ENCODE measurements around the gene PDE4DIP.
"Not testable (repeated sequence)": the region's sequence is repeated elsewhere in the genome, so short reads cannot be mapped to it uniquely, and the experiment has no call there.

The PDE4DIP gene

DNA sequence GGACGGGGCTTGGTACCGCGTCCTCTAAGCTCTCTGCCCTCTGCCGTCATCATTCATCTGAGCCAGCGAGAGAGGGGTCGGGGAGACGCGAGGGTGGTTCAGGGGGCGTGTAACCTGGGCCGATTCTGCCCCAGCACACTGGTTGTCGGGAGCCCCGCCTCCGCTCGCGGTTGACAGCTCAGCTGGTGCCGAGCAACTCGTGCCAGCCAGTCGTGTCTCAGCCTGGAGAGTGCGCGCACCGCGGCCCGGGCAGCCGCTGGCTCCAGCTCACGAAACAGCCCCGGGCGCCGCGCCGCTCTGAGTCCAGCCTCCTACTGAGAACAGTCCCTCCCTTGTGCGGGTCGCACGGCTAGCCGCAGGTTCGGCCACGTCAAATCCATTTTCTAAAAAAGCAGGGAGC lies at the start of gene PDE4DIP:
PDE4DIP (plus strand) TSS at position 209 of the 400 bp plus-strand sequence. CDS start 347 bp downstream, outside the sequence.
- not testable (repeated sequence) for H3K27me3 Mint-ChIP-seq, H3K27ac Mint-ChIP-seq, H3K4me1 Mint-ChIP-seq, H3K36me3 Mint-ChIP-seq, H3K9me3 Mint-ChIP-seq
- ATAC-seq (replicated peaks) (peak; percentile 94 to 95), DNase-seq (peak; percentile 9)
- peak within 1 kb of the TSS; percentile 76 to 82 for H3K4me3 Mint-ChIP-seq

GRCh38 chr1:148808268-148808928 lies 35.8 kb upstream of the PDE4DIP start:
- DNase-seq, H3K9me3 Mint-ChIP-seq, H3K27me3 Mint-ChIP-seq, H3K4me1 Mint-ChIP-seq, H3K4me3 Mint-ChIP-seq, H3K27ac Mint-ChIP-seq, H3K36me3 Mint-ChIP-seq: not testable (repeated sequence)
- peak; percentile 27 to 39 for ATAC-seq (replicated peaks)

- not testable (repeated sequence) for H3K4me3 Mint-ChIP-seq; H3K36me3 Mint-ChIP-seq; ATAC-seq (replicated peaks); DNase-seq; H3K9me3 Mint-ChIP-seq; H3K27ac Mint-ChIP-seq; H3K4me1 Mint-ChIP-seq; H3K27me3 Mint-ChIP-seq
Observed at GRCh38 chr1:148808929-148809283, 35.3 kb upstream of the PDE4DIP start.

GRCh38 chr1:148822180-148822579 lies 22.0 kb upstream of the PDE4DIP start:
- not testable (repeated sequence) for H3K27me3 Mint-ChIP-seq; H3K27ac Mint-ChIP-seq; H3K36me3 Mint-ChIP-seq; ATAC-seq (replicated peaks); H3K9me3 Mint-ChIP-seq; H3K4me3 Mint-ChIP-seq; DNase-seq; H3K4me1 Mint-ChIP-seq

GRCh38 chr1:148823822-148824221 lies 20.4 kb upstream of the PDE4DIP start:
- H3K36me3 Mint-ChIP-seq; DNase-seq; H3K4me3 Mint-ChIP-seq; ATAC-seq (replicated peaks); H3K27me3 Mint-ChIP-seq; H3K4me1 Mint-ChIP-seq; H3K27ac Mint-ChIP-seq; H3K9me3 Mint-ChIP-seq: not testable (repeated sequence)

DNA sequence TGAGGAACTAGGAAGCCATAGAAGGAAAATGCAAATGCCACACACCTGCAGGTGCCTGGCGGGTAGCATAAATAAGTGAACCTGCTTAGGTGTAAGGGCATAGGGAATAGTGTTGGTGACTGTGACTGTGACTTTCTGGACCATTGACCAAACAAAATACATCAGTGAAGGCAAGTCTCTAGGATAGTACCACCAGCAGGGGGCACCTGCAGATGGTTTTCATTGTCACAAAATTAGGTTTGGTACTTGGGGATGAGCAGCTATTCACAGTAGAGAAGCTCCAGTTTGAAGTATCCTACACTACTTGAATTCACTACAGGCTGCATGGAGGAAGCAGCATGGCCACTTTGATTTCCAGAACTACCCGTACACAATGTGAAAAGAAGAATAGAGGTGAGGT lies 19.2 kb upstream of the PDE4DIP start:
- not testable (repeated sequence) for H3K27me3 Mint-ChIP-seq, DNase-seq, H3K4me3 Mint-ChIP-seq, H3K36me3 Mint-ChIP-seq, H3K4me1 Mint-ChIP-seq, H3K9me3 Mint-ChIP-seq, H3K27ac Mint-ChIP-seq
- ATAC-seq (replicated peaks), result peak; percentile 65 to 77

GRCh38 chr1:148828531-148828930 lies 15.7 kb upstream of the PDE4DIP start:
- not testable (repeated sequence) for H3K4me1 Mint-ChIP-seq; H3K9me3 Mint-ChIP-seq; H3K27ac Mint-ChIP-seq; ATAC-seq (replicated peaks); DNase-seq; H3K36me3 Mint-ChIP-seq; H3K27me3 Mint-ChIP-seq; H3K4me3 Mint-ChIP-seq

- H3K9me3 Mint-ChIP-seq, DNase-seq, H3K27me3 Mint-ChIP-seq, H3K4me3 Mint-ChIP-seq, H3K4me1 Mint-ChIP-seq, H3K36me3 Mint-ChIP-seq, H3K27ac Mint-ChIP-seq: not testable (repeated sequence)
- peak; percentile 65 to 69 for ATAC-seq (replicated peaks)
Observed at GRCh38 chr1:148828962-148829361, 15.3 kb upstream of the PDE4DIP start.

DNA sequence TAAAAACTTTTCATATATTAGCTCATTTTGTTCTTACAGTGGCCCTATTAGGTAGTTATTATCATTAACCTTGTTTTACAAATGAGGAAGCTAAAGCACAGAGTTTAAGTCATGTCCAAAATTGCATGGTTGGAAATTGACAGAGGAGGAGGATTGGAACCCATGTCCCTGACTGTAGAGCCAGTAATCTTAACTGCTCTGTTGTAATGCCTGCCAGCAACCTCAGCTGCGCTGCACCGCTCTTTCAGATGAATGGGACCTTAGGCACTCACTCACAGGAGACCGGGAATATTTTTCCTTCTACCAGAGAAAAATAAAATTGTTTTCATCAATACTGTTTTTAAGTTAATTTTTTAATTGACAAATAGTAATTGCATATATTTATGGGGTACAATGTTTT lies 14.9 kb upstream of the PDE4DIP start:
- not testable (repeated sequence) for H3K27ac Mint-ChIP-seq; ATAC-seq (replicated peaks); H3K27me3 Mint-ChIP-seq; H3K36me3 Mint-ChIP-seq; H3K9me3 Mint-ChIP-seq; H3K4me1 Mint-ChIP-seq; DNase-seq; H3K4me3 Mint-ChIP-seq

GRCh38 chr1:148841262-148841661 lies 3.0 kb upstream of the PDE4DIP start:
- not testable (repeated sequence) for H3K27ac Mint-ChIP-seq; H3K36me3 Mint-ChIP-seq; H3K27me3 Mint-ChIP-seq; H3K4me1 Mint-ChIP-seq; H3K4me3 Mint-ChIP-seq; H3K9me3 Mint-ChIP-seq; DNase-seq; ATAC-seq (replicated peaks)

GRCh38 chr1:148844651-148845050 lies 423 bp downstream of the PDE4DIP start:
- not testable (repeated sequence) for H3K27me3 Mint-ChIP-seq, H3K36me3 Mint-ChIP-seq, DNase-seq, H3K9me3 Mint-ChIP-seq, H3K4me3 Mint-ChIP-seq, H3K27ac Mint-ChIP-seq, H3K4me1 Mint-ChIP-seq
- peak; percentile 53 to 59 for ATAC-seq (replicated peaks)

GRCh38 chr1:148845068-148845467 lies 840 bp downstream of the PDE4DIP start:
- not testable (repeated sequence) for H3K27ac Mint-ChIP-seq, H3K36me3 Mint-ChIP-seq, DNase-seq, H3K4me1 Mint-ChIP-seq, H3K27me3 Mint-ChIP-seq, H3K4me3 Mint-ChIP-seq, H3K9me3 Mint-ChIP-seq
- ATAC-seq (replicated peaks), result peak; percentile 13 to 23

GRCh38 chr1:148850347-148850746 lies 6.1 kb downstream of the PDE4DIP start:
- H3K9me3 Mint-ChIP-seq, result not testable (repeated sequence)

DNA sequence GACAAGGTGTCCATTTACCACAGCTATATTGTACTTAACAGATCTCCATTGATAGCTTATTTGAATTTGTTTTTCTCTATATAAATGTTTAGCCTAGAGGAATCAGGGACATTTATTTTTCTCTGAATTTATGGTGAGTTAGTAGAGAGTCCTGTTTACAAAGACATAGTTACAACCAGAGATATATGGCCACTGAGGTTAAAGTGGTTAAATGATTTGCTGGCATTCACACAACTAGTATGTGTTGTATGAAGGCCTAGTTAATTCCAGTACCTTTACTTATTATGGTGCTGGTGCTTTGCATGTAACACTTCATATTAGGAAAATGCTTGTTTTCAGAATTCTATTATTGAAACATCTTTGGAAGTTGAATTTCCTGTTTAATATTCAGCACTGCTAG lies 6.6 kb downstream of the PDE4DIP start:
- H3K36me3 Mint-ChIP-seq; H3K4me3 Mint-ChIP-seq; DNase-seq; ATAC-seq (replicated peaks); H3K27me3 Mint-ChIP-seq; H3K4me1 Mint-ChIP-seq; H3K27ac Mint-ChIP-seq; H3K9me3 Mint-ChIP-seq: not testable (repeated sequence)

More at GRCh38 chr1:148850347-148850746, 6.1 kb downstream of the PDE4DIP start:
- not testable (repeated sequence) for DNase-seq, H3K36me3 Mint-ChIP-seq, H3K27ac Mint-ChIP-seq, H3K27me3 Mint-ChIP-seq, H3K4me3 Mint-ChIP-seq, H3K4me1 Mint-ChIP-seq
- peak; percentile 52 to 65 for ATAC-seq (replicated peaks)

DNA sequence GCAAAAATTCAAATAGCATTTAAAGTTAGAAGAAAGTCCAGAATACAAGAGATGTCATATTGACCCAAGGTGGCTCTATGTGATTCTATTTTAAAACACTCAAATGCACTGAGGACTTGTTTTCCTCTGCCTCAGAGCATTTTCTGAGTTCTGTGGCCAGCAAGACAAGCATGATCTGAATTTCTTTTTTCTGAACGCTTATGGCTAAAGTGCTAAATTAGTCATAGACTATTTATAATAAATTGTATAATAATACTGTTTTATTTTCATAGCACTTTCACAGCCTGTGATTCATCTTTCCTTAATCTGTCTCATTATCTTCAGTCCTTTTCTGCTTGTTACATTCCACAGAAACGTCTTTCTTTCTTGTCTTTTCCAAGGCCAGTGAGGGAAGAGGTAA lies 7.5 kb downstream of the PDE4DIP start:
- H3K4me1 Mint-ChIP-seq, H3K27ac Mint-ChIP-seq: not testable (repeated sequence)

DNA sequence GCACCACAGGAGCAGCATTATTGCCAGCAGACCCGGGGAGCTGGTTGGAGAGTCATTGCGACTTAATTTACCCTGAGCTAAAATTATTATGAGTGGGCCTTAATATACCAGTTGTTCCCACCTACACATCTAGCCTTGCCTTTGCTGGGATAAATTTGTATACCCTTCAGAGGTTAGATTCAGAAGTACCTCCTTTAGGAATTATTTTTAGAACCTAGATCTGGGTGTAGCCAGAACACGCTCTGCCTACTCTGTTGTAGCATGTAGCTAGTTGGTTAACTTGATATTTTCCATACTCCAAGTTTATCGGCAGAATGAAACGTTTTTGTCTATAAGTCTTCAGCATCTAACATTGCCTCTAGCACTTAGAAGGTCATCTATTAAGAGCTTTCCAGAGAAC lies 9.1 kb downstream of the PDE4DIP start:
- H3K4me3 Mint-ChIP-seq; H3K36me3 Mint-ChIP-seq; DNase-seq; H3K4me1 Mint-ChIP-seq; H3K9me3 Mint-ChIP-seq; H3K27ac Mint-ChIP-seq; ATAC-seq (replicated peaks); H3K27me3 Mint-ChIP-seq: not testable (repeated sequence)

More for the DNA sequence above, 7.5 kb downstream of the PDE4DIP start:
- not testable (repeated sequence) for H3K9me3 Mint-ChIP-seq; ATAC-seq (replicated peaks); H3K36me3 Mint-ChIP-seq; DNase-seq; H3K27me3 Mint-ChIP-seq; H3K4me3 Mint-ChIP-seq
